Effector memory CD8-positive, alpha-beta T cell (primary cell): ENCODE measurements around the gene GSTM5.
"Not testable (repeated sequence)": the region's sequence is repeated elsewhere in the genome, so short reads cannot be mapped to it uniquely, and the experiment has no call there.

ENCODE experiments used
- ATAC-seq: fragments of 150-1000 bp; cut with Tn5 transposase; replicated peaks from 2 replicates; pipeline ENCODE4 v1.10.0; 2021; ENCODE audit warnings: mild to moderate bottlenecking, moderate library complexity
- DNase-seq, 3 experiments: peaks; one replicate each; pipeline ENCODE4 v3.0.0; 2021
- H3K27ac Mint-ChIP-seq, 2 donors: one replicate each; pipeline ENCODE4 v1.8.0; 2022; ENCODE audit warnings: mild to moderate bottlenecking in 2 of 2, mixed read lengths in 2 of 2, moderate library complexity in 2 of 2
- H3K27me3 Mint-ChIP-seq, 2 donors: one replicate each; pipeline ENCODE4 v1.8.0; 2022; ENCODE audit warnings: mixed read lengths in 2 of 2
- H3K36me3 Mint-ChIP-seq: one replicate; pipeline ENCODE4 v1.8.0; 2022; ENCODE audit warnings: mild to moderate bottlenecking, moderate library complexity, mixed read lengths; ENCODE audit not compliant: insufficient read depth
- H3K4me1 Mint-ChIP-seq, 2 donors: one replicate each; pipeline ENCODE4 v1.8.0; 2022; ENCODE audit warnings: low read depth in 2 of 2, mixed read lengths in 2 of 2
- H3K4me3 Mint-ChIP-seq, 2 donors: one replicate each; pipeline ENCODE4 v1.8.0; 2022; ENCODE audit warnings: mild to moderate bottlenecking in 2 of 2, mixed read lengths in 2 of 2, moderate library complexity in 2 of 2
- H3K9me3 Mint-ChIP-seq, 2 donors: one replicate each; pipeline ENCODE4 v1.8.0; 2022; ENCODE audit warnings: mixed read lengths in 2 of 2

GSTM5 gene

DNA sequence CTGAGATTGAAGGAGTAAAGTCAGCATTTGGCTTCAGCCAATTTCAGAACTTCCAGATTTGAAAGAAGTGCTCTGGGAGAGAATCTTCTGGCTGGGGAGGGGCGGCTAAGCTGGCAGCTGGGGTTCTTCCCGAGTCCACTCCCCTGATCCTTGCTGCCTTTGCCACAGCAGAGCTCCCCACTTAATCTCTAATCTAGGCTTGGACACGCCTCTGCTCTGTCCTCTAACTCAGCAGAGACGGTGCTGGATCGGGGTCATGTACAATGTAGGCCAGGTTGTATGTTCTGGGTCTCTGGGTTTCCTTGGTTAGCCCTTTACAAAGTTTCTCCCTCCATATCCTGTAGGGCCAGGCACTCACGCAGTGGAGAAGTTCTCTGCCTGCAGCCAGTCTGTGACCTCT is 38.9 kb downstream of the GSTM5 start:
- ATAC-seq (no peak), DNase-seq (no peak)
- no peak overlapping the region for H3K4me3 Mint-ChIP-seq
- H3K9me3 Mint-ChIP-seq = no peaks in the 10 kb centered on the region
- H3K27me3 Mint-ChIP-seq = peaks cover 51 to 69% of the 10 kb centered on the region in 2 donors
- no peaks in the 10 kb centered on the region for H3K4me1 Mint-ChIP-seq
- H3K36me3 Mint-ChIP-seq = no peaks in the 10 kb centered on the region
- no peak overlapping the region for H3K27ac Mint-ChIP-seq

DNA sequence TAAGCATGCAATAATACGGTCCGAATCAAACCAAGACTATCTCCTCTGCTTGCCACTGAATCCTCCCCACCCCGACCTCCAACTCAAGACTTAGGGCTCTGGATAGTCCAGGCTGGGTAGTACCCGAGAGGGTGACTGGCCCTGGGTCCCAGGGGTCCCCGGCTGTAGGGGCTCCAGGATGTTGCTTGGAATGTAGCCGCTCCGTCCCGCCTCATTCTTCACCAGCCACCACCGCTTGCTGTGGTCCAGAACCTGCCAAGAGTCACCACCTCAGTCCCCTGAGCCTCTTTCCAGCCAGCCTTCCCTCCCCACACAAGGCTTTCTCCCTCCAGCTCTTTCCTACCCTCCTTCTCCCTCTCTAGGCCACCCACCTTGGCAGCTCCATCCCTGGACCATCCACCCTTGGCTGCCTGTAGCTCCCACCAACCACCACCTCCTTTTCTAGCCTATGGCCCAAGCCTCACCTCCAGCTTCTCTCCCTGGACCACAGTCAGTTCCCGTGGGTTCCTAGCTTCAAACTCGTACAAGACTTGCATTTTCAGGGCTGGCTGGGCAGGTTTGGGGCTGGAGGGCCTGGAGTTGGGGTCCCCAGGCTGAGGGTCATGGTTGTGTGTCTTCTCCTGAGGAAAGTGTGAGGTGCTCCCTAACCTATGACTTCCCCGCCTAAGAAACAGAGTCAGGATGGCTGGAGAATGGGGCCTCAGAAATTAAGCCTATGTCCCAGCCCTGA is 39.6 kb downstream of the GSTM5 start:
- no peak overlapping the region for H3K27ac Mint-ChIP-seq
- DNase-seq (no peak), ATAC-seq (no peak)
- H3K4me1 Mint-ChIP-seq = no peaks in the 10 kb centered on the region
- H3K27me3 Mint-ChIP-seq = peaks cover 51 to 67% of the 10 kb centered on the region in 2 donors
- H3K4me3 Mint-ChIP-seq = no peak overlapping the region
- H3K9me3 Mint-ChIP-seq = no peaks in the 10 kb centered on the region
- no peaks in the 10 kb centered on the region for H3K36me3 Mint-ChIP-seq

DNA sequence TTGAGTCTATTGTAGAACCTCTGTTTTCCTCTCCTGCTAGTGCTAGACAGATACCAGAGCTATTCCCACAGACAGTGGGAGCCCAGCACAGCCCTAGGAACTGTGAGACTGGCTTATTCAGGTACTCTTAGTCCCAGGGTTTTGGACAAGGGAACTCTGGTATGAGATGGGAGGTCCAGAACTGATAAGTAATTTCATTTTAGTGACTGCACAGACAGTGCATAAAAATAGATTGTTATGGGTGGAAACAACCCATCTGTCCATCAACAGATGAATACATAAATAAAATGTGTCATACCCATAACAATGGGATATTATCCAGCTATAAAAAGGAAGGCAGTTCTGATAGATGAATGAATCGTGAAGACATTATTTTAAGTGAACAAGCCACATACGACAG is 42.7 kb downstream of the GSTM5 start:
- Mint-ChIP-seq H3K4me3 (no peak overlapping the region), H3K9me3 (no peaks in the 10 kb centered on the region), H3K36me3 (peaks cover 2% of the 10 kb centered on the region), H3K27ac (no peak overlapping the region), H3K4me1 (no peaks in the 10 kb centered on the region), H3K27me3 (peaks cover 29 to 36% of the 10 kb centered on the region in 2 donors)
- no peak for DNase-seq
- ATAC-seq = no peak

- not testable (repeated sequence) for ATAC-seq, H3K9me3 Mint-ChIP-seq, H3K36me3 Mint-ChIP-seq, H3K4me1 Mint-ChIP-seq, H3K27ac Mint-ChIP-seq, H3K4me3 Mint-ChIP-seq, DNase-seq
- peaks cover 19 to 20% of the 10 kb centered on the region in 2 donors for H3K27me3 Mint-ChIP-seq
Measured at GRCh38 chr1:109756325-109756724, 44.3 kb downstream of the GSTM5 start.

GRCh38 chr1:109756848-109757521 is 44.9 kb downstream of the GSTM5 start:
- H3K9me3 Mint-ChIP-seq = no peaks in the 10 kb centered on the region
- DNase-seq (no peak), ATAC-seq (no peak)
- H3K27ac Mint-ChIP-seq = no peak overlapping the region
- no peaks in the 10 kb centered on the region for H3K4me1 Mint-ChIP-seq
- H3K27me3 Mint-ChIP-seq = peaks cover 12 to 14% of the 10 kb centered on the region in 2 donors
- H3K36me3 Mint-ChIP-seq = peaks cover 2% of the 10 kb centered on the region
- no peak overlapping the region for H3K4me3 Mint-ChIP-seq

GRCh38 chr1:109757936-109758786 is 46.1 kb downstream of the GSTM5 start:
- Mint-ChIP-seq H3K36me3 (peaks cover 2% of the 10 kb centered on the region), H3K9me3 (no peaks in the 10 kb centered on the region), H3K27me3 (peaks cover under 1 to 2% of the 10 kb centered on the region in 2 donors), H3K27ac (no peak overlapping the region), H3K4me3 (no peak overlapping the region), H3K4me1 (no peaks in the 10 kb centered on the region)
- no peak for ATAC-seq
- DNase-seq = no peak

DNA sequence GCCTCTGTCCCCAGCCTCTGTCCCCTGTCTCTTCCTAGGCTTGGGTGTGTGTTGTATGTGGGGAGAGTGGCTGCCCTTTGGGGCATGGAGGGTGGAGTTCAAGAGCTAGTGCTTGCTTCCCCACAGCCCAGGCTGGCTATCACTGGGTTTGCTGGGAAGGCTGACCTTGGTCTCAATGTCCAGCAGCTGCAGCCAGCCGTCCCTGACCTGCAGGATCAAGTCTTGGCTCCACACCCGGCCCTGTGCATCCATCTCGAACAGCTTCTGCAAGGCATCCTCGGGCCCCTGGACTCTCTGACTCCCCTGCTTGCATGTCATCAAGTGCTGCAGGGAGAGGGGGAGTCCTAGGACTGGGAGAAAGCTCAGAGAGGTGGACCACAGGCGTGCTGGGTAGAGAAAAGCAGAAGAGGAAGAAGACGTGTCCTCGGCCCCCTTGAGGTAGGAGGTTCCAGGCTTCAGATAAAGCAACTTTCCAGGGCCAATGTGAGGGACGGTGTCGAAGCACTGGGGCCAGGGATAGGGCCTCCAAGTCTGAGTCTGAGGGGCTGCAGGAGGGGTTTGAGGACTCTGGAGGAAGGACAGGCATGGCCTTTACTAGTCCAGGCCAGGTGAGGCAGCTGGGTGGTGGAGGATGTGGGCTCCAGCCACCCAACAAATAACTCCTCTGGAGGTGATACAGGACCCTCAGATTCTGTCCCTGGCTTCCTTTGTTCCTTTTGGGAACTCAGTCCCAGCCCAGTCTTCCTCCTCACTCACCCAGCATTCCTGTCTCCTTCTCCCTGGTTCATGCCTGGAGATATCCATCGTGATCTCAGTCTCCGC is 47.7 kb downstream of the GSTM5 start:
- ATAC-seq (no peak), DNase-seq (no peak)
- Mint-ChIP-seq H3K27ac (peak overlapping the region in 1 of 2 donors; percentile 64), H3K4me1 (no peaks in the 10 kb centered on the region), H3K36me3 (peaks cover 2% of the 10 kb centered on the region), H3K9me3 (no peaks in the 10 kb centered on the region), H3K27me3 (peaks cover 0 to 7% of the 10 kb centered on the region in 2 donors), H3K4me3 (no peak overlapping the region)

- Mint-ChIP-seq H3K9me3 (no peaks in the 10 kb centered on the region), H3K27me3 (peaks cover 4 to 7% of the 10 kb centered on the region in 2 donors), H3K4me1 (no peaks in the 10 kb centered on the region), H3K4me3 (no peak overlapping the region), H3K36me3 (peaks cover 2% of the 10 kb centered on the region), H3K27ac (peak overlapping the region; percentile 45 to 64)
- ATAC-seq (no peak), DNase-seq (no peak)
Measured at GRCh38 chr1:109760581-109761226, 48.7 kb downstream of the GSTM5 start.

DNA sequence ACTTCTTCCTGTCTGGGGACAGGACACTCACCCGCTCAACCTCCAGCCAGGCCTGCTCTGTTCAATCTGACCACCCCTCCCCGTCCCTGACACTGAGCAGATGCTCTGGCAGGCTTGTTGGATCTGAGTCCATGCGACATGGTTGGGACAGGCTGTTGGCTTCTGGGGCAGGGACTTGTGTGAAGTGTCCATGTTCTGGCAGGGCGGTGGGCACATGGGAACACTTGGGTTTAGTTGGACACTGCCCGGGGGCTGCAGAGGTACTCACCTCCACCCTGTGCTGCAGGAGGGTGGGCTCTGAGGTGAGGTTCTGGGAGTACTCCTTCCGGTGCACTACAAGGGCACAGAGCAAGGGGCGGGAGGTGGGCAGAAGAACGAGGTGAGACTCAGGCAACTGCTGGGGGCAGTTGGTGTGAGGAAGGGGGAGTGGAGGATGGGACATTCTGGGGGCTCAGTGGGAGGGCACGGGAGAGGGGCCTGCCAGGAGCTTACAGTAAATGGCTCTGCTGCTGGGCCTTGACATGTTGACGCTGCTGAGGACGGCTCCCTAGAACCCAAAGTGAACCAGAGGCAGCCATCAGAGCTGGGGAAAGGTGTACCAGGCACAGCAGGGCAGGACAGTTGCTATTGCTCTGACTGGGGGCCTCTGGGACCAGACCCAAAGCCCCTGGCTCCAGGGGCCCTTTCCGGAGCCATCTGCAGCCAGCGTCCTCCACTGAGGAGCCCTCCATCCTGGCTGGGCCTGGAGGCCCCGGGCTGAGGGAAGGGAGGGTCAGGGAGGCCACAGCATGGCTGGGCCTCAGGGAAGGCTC is 49.4 kb downstream of the GSTM5 start:
- Mint-ChIP-seq H3K36me3 (peaks cover 2% of the 10 kb centered on the region), H3K27me3 (peaks cover 4 to 7% of the 10 kb centered on the region in 2 donors), H3K27ac (peak overlapping the region in 1 of 2 donors; percentile 45), H3K4me1 (no peaks in the 10 kb centered on the region), H3K4me3 (no peak overlapping the region), H3K9me3 (no peaks in the 10 kb centered on the region)
- ATAC-seq = no peak
- no peak for DNase-seq

DNA sequence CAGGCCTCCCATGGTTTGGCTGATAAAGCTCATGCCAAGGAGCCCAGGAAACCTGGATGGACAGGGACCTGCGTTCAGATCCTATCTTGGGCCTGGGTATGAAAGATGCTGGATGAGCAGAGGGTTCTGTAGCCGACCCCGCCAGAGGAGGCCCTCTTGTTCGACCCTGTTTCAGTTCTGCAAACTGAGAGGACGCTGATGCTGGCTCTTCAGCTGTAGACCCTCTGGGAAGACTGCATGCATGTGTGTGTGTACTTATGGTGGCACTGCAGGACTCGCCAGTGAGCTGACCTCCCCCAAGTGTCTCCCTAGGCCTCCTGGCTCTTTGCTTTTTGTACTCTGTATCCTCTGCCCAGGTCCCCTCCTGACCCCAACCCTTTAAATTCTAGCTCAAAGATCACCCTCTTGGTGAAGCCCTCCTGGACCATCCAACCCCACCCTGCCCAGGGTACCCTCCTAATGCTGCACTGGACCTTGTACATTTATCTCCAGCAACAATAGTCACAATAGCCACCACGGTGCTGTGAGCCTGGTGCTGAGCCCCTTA is 50.1 kb downstream of the GSTM5 start:
- Mint-ChIP-seq H3K9me3 (no peaks in the 10 kb centered on the region), H3K27ac (no peak overlapping the region), H3K4me1 (no peaks in the 10 kb centered on the region), H3K36me3 (peaks cover 2% of the 10 kb centered on the region), H3K4me3 (no peak overlapping the region), H3K27me3 (peaks cover 4 to 7% of the 10 kb centered on the region in 2 donors)
- ATAC-seq (no peak), DNase-seq (no peak)

GRCh38 chr1:109762821-109763645 is 51.0 kb downstream of the GSTM5 start:
- Mint-ChIP-seq H3K9me3 (no peaks in the 10 kb centered on the region), H3K27ac (no peak overlapping the region), H3K27me3 (peaks cover 4 to 7% of the 10 kb centered on the region in 2 donors), H3K4me3 (no peak overlapping the region), H3K4me1 (no peaks in the 10 kb centered on the region), H3K36me3 (no peaks in the 10 kb centered on the region)
- DNase-seq = no peak
- ATAC-seq = no peak
